HFFc6 (cell line): Measurements from ENCODE around the gene ARHGEF38. TPM values are rescaled to one million over a fixed set of nuclear protein-coding genes. Genes with fewer than 3 reads are reported as not detected.
A peak's percentile ranks its signal among the peaks of the same experiment; 100 is the strongest.

ENCODE experiments used
- DNase-seq: peaks from one replicate; pipeline ENCODE4 v3.0.0-alpha.2; 2018
- H3K27ac Mint-ChIP-seq: 2 replicates; pipeline ENCODE4 v1.8.0; 2020; ENCODE audit warnings: mild to moderate bottlenecking, mixed read lengths
- H3K27me3 Mint-ChIP-seq: 2 replicates; pipeline ENCODE4 v1.8.0; 2021; ENCODE audit warnings: mild to moderate bottlenecking, moderate library complexity, mixed read lengths; ENCODE audit not compliant: insufficient read depth
- H3K36me3 Mint-ChIP-seq: 2 replicates; pipeline ENCODE4 v1.8.0; 2021; ENCODE audit warnings: low read depth, mixed read lengths
- H3K4me1 Mint-ChIP-seq: 2 replicates; pipeline ENCODE4 v1.8.0; 2020; ENCODE audit warnings: low read depth, mixed read lengths
- H3K4me3 Mint-ChIP-seq: 2 replicates; pipeline ENCODE4 v1.8.0; 2020; ENCODE audit warnings: mild to moderate bottlenecking, moderate library complexity, mixed read lengths
- H3K9me3 Mint-ChIP-seq: 2 replicates; pipeline ENCODE4 v1.8.0; 2020; ENCODE audit warnings: mild to moderate bottlenecking, mixed read lengths
- CTCF ChIP-seq: fragments of 200-600 bp; sonication (generic); IDR thresholded peaks from 2 replicates; pipeline ENCODE4 v1.5.0; 2021; ENCODE audit warnings: antibody characterized with exemption, mild to moderate bottlenecking
- total RNA-seq, 6 experiments: library from RNA; stranded (reverse); fragmentation: NEBNext Ultra II Directional; extraction: Animal tissue kit (Norgen Biotek cat#: 25700); gene quantifications; 2 replicates in 1 of 6; 3 replicates in 5 of 6; pipeline ENCODE4 v1.2.3, GENCODE V29; 2021

Gene ARHGEF38
- total RNA-seq, 6 experiments from 2014 or later, result not detected

- DNase-seq, result no peak
- H3K36me3 Mint-ChIP-seq, result no peaks in the 10 kb centered on the region
- H3K4me1 Mint-ChIP-seq, result no peaks in the 10 kb centered on the region
- H3K4me3 Mint-ChIP-seq, result no peak overlapping the region
- H3K9me3 Mint-ChIP-seq, result peaks cover 2% of the 10 kb centered on the region; the same call in 1 of the 2 replicates
- H3K27ac Mint-ChIP-seq, result no peak overlapping the region
- no peaks in the 10 kb centered on the region for H3K27me3 Mint-ChIP-seq
- no peak for TF ChIP-seq CTCF
These were observed 42.2 kb upstream of the ARHGEF38 start for GRCh38 chr4:105510245-105510644.

GRCh38 chr4:105520819-105521790 lies 31.3 kb upstream of the ARHGEF38 start:
- peak; percentile 80 for TF ChIP-seq CTCF
- H3K4me3 Mint-ChIP-seq, result no peak overlapping the region
- no peaks in the 10 kb centered on the region for H3K9me3 Mint-ChIP-seq
- H3K27me3 Mint-ChIP-seq, result no peaks in the 10 kb centered on the region
- no peak overlapping the region for H3K27ac Mint-ChIP-seq
- peak; percentile 38 for DNase-seq
- H3K4me1 Mint-ChIP-seq, result no peaks in the 10 kb centered on the region
- no peaks in the 10 kb centered on the region for H3K36me3 Mint-ChIP-seq

- Mint-ChIP-seq H3K36me3 (no peaks in the 10 kb centered on the region), H3K4me1 (no peaks in the 10 kb centered on the region), H3K27me3 (no peaks in the 10 kb centered on the region), H3K27ac (no peak overlapping the region), H3K9me3 (no peaks in the 10 kb centered on the region), H3K4me3 (no peak overlapping the region)
- no peak for TF ChIP-seq CTCF
- DNase-seq, result no peak
These were observed 25.8 kb upstream of the ARHGEF38 start for GRCh38 chr4:105526656-105527055.

DNA sequence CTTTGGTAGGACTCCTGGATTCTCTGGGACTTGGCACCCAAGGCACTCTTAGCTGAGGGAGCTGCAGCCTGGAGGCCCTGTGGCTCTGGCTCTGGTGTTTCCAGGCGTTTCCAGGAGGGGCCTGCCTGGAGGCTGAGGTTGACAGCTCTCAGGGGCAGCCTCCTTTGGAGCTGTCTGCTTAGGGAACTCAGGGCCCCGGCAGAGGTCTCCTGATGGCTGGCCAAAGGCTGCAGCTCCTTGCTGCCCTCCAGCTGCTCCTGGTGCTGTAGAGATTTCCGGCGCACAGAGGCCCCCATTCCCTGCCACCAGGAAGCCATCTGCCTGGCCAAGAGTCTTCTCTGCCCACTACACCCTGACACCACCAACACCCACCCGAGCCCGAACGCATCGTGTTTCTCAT lies 25.3 kb upstream of the ARHGEF38 start:
- no peaks in the 10 kb centered on the region for H3K9me3 Mint-ChIP-seq

GRCh38 chr4:105536601-105537000 lies 15.8 kb upstream of the ARHGEF38 start:
- H3K4me3 Mint-ChIP-seq, result no peak overlapping the region
- H3K27ac Mint-ChIP-seq, result no peak overlapping the region
- H3K36me3 Mint-ChIP-seq, result no peaks in the 10 kb centered on the region
- no peak for TF ChIP-seq CTCF
- H3K9me3 Mint-ChIP-seq, result no peaks in the 10 kb centered on the region
- H3K4me1 Mint-ChIP-seq, result no peaks in the 10 kb centered on the region
- DNase-seq, result no peak
- H3K27me3 Mint-ChIP-seq, result no peaks in the 10 kb centered on the region

More for the DNA sequence above, 25.3 kb upstream of the ARHGEF38 start:
- Mint-ChIP-seq H3K27me3 (no peaks in the 10 kb centered on the region), H3K4me3 (no peak overlapping the region), H3K4me1 (no peaks in the 10 kb centered on the region), H3K36me3 (no peaks in the 10 kb centered on the region), H3K27ac (no peak overlapping the region)
- no peak for DNase-seq
- no peak for TF ChIP-seq CTCF
